GM12878 (cell line): ENCODE data around the gene MTF1. TPM values are rescaled to one million over a fixed set of nuclear protein-coding genes. Genes with fewer than 3 reads are reported as not detected.

ENCODE experiments used
- ATAC-seq: fragments of 200-7000 bp; cut with Tn5 transposase; 3 replicates; pipeline ENCODE4 v1.9.1; 2020; ENCODE audit warnings: mild to moderate bottlenecking, moderate library complexity
- BruUV-seq: library from RNA; stranded (reverse); fragments of 400-500 nt; replicated peaks from 2 replicates; lab custom pipeline; 2021; lab: Mats Ljungman, UMichigan
- CTCF ChIA-PET: fragments of 300-600 bp; sonication (Branson Sonifier 250); formaldehyde crosslinking; extraction: SDS; loops from one replicate; lab custom pipeline; 2021; ENCODE audit warnings: inconsistent platforms; lab: Yijun Ruan, JAX
- POLR2A ChIA-PET: fragments of 350-600 bp; formaldehyde crosslinking; extraction: SDS; loops from one replicate; lab custom pipeline; 2021; ENCODE audit warnings: inconsistent platforms; lab: Charles Lee
- RAD21 ChIA-PET: fragments of 300-600 bp; sonication (Branson Sonifier 250); formaldehyde crosslinking; loops from one replicate; lab custom pipeline; 2023; ENCODE audit warnings: antibody characterized with exemption; ENCODE audit not compliant: unreplicated experiment; lab: Charles Lee
- SMC1A ChIA-PET: fragments of 300-600 bp; sonication (Branson Sonifier 250); formaldehyde crosslinking; loops from one replicate; lab custom pipeline; 2023; ENCODE audit not compliant: unreplicated experiment, uncharacterized antibody; lab: Charles Lee
- DNase-seq: peaks from one replicate; pipeline ENCODE4 v3.0.0-alpha.2; 2011; ENCODE audit warnings: low read depth, low spot score
- FAIRE-seq: peaks from 3 replicates; lab custom pipeline; 2011; peaks lifted over from hg19 to GRCh38; lab: Jason Lieb, UNC
- H2AFZ ChIP-seq: 2 replicates; pipeline ENCODE4 v1.6.0; 2011; ENCODE audit warnings: low read depth, low read length, control low read depth; ENCODE audit not compliant: control insufficient read depth
- H3K27ac ChIP-seq: 2 replicates; pipeline ENCODE4 v1.5.1; 2011; ENCODE audit warnings: control low read depth; ENCODE audit not compliant: control insufficient read depth, insufficient read depth
- H3K27me3 ChIP-seq, 2 experiments: replicated peaks in 1 of 2; 2 replicates each; pipeline versions ENCODE4 v1.6.0 to v1.6.1; 2011; ENCODE audit warnings: low read length in 1 of 2; ENCODE audit not compliant: control insufficient read depth in 2 of 2, insufficient read depth in 2 of 2
- H3K36me3 ChIP-seq, 2 experiments: 2 replicates each; pipeline ENCODE4 v1.5.1; 2011; ENCODE audit warnings: low read length in 1 of 2; ENCODE audit not compliant: control insufficient read depth in 2 of 2, insufficient read depth in 2 of 2
- H3K4me1 ChIP-seq: 2 replicates; pipeline ENCODE4 v1.6.1; 2011; ENCODE audit warnings: mild to moderate bottlenecking, low read length, moderate library complexity, mixed read lengths; ENCODE audit not compliant: control insufficient read depth, insufficient read depth
- H3K4me2 ChIP-seq: 2 replicates; pipeline ENCODE4 v1.6.0; 2011; ENCODE audit warnings: control low read depth; ENCODE audit not compliant: control insufficient read depth, insufficient read depth
- H3K4me3 ChIP-seq: fragments of 200-600 bp; sonication (generic); 2 replicates; pipeline ENCODE4 v1.5.1; 2016
- H3K79me2 ChIP-seq: 2 replicates; pipeline ENCODE4 v1.6.0; 2011; ENCODE audit warnings: low read length; ENCODE audit not compliant: control insufficient read depth, insufficient read depth
- H3K9ac ChIP-seq: 2 replicates; pipeline ENCODE4 v1.8.0; 2011; ENCODE audit warnings: low read length, control low read depth, mixed read lengths; ENCODE audit not compliant: control insufficient read depth, insufficient read depth
- H3K9me3 ChIP-seq: replicated peaks from 3 replicates; pipeline ENCODE4 v1.5.1; 2011; ENCODE audit warnings: mild to moderate bottlenecking, low read length; ENCODE audit not compliant: control insufficient read depth, insufficient read depth
- H4K20me1 ChIP-seq: 2 replicates; pipeline ENCODE4 v1.6.0; 2011; ENCODE audit not compliant: control insufficient read depth, insufficient read depth
- CBFB ChIP-seq: IDR thresholded peaks from 2 replicates; pipeline ENCODE4 v1.6.1; 2016; ENCODE audit warnings: antibody characterized with exemption, low read depth
- ESRRA ChIP-seq: IDR thresholded peaks from 2 replicates; pipeline ENCODE4 v1.6.1; 2012; ENCODE audit warnings: mild to moderate bottlenecking, low read length, improper control_type of control experiment
- GABPA ChIP-seq: IDR thresholded peaks from 2 replicates; pipeline ENCODE4 v1.6.1; 2014; ENCODE audit warnings: antibody characterized with exemption, low read depth, mild to moderate bottlenecking, inconsistent platforms
- KLF5 ChIP-seq: fragments of 450-650 bp; IDR thresholded peaks from 2 replicates; pipeline ENCODE4 v1.6.1; 2014; ENCODE audit warnings: mild to moderate bottlenecking; ENCODE audit not compliant: partially characterized antibody
- NBN ChIP-seq: fragments of 450-650 bp; IDR thresholded peaks from 2 replicates; pipeline ENCODE4 v1.6.1; 2016
- RBBP5 ChIP-seq: fragments of 200-600 bp; sonication (generic); conservative IDR thresholded peaks from 2 replicates; pipeline ENCODE4 v1.6.1; 2016
- ZBED1 ChIP-seq: IDR thresholded peaks from 2 replicates; pipeline ENCODE4 v1.6.1; 2016; ENCODE audit warnings: borderline replicate concordance
- ZBTB11 ChIP-seq: fragments of 450-650 bp; formaldehyde crosslinking; IDR thresholded peaks from 2 replicates; pipeline ENCODE4 v1.5.0; 2022; ENCODE audit warnings: mild to moderate bottlenecking, missing genetic modification characterization
- ZBTB33 ChIP-seq: fragments of 450-650 bp; IDR thresholded peaks from 2 replicates; pipeline ENCODE4 v1.6.1; 2017; ENCODE audit warnings: mild to moderate bottlenecking
- ZNF622 ChIP-seq: fragments of 450-650 bp; IDR thresholded peaks from 2 replicates; pipeline ENCODE4 v1.6.1; 2017; ENCODE audit warnings: mild to moderate bottlenecking, inconsistent platforms
- WGBS: methylation state at CpG from one replicate; pipeline ENCODE4 v1.1.6; 2016; ENCODE audit warnings: low lambda C conversion rate; ENCODE audit not compliant: insufficient replicate concordance, insufficient coverage; ENCODE audit errors: missing lambda C conversion rate; 5-methylcytosine and 5-hydroxymethylcytosine counted together
- in situ Hi-C: fragments of 300-500 bp; cut with MboI; formaldehyde crosslinking; loops from 9 replicates; pipeline ENCODE4 v1.14.3; 2018; ENCODE audit warnings: mixed read lengths
- intact Hi-C: fragments of 100-400 bp; cut with micrococcal nuclease; formaldehyde crosslinking; loops from one replicate; pipeline ENCODE4 v1.14.2; 2022; ENCODE audit not compliant: unreplicated experiment
- polyA plus RNA-seq, 11 experiments: library from polyadenylated mRNA; depleted of rRNA in 4 of 11; unstranded in 6 of 11; stranded (reverse) in 5 of 11; fragments of >200 nt; fragmentation: Nextera tagmentation in 4 of 11; fragmentation: Illumina TruSeq in 1 of 11; extraction: Ambion mirVana in 4 of 11; extraction: Trizol in 1 of 11; gene quantifications; 1 replicate in 1 of 11; 2 replicates in 10 of 11; pipeline versions ENCODE4 v1.2.1 to v1.2.3, GENCODE V29; 2011 to 2016; ENCODE audit warnings: inconsistent platforms in 2 of 11, missing spikeins in 2 of 11, low read depth in 1 of 11
- total RNA-seq, 4 experiments: library from RNA; depleted of rRNA in 3 of 4; stranded (reverse); fragments of >200 nt in 3 of 4; fragmentation: Illumina TruSeq in 1 of 4; extraction: Trizol in 1 of 4; gene quantifications; 2 replicates each; pipeline versions ENCODE4 v1.2.1 to v1.2.3, GENCODE V29; 2013 to 2021
- TF ChIP-seq, protein P1 (sequence below): IDR thresholded peaks from 2 replicates; pipeline ENCODE4 v1.6.1; 2012; ENCODE audit warnings: low read length, inconsistent platforms
- TF ChIP-seq, protein P2 (sequence below): fragments of 450-650 bp; IDR thresholded peaks from 2 replicates; pipeline ENCODE4 v1.6.1; 2016; ENCODE audit warnings: mild to moderate bottlenecking

The MTF1 gene
- total and polyA plus RNA-seq, 10 of the 15 experiments (the other 5 are each of a cell fraction or from before 2014, with no cell fraction given): 2.2 to 20.4 (median 6.7) TPM

GRCh38 chr1:37862330-37862729 lies 2.9 kb upstream of the MTF1 start (continued):
- TF ChIP-seq RBBP5: no peak

- BruUV-seq: no TSS peak
- Histone ChIP-seq H3K9ac (no peak overlapping the region), H3K27me3 (no peaks in the 10 kb centered on the region), H3K79me2 (peaks cover 29% of the 10 kb centered on the region), H3K36me3 (peaks cover 9 to 24% of the 10 kb centered on the region in 2 experiments), H3K4me1 (peaks cover 14% of the 10 kb centered on the region), H3K9me3 (no peaks in the 10 kb centered on the region), H3K27ac (no peak overlapping the region), H3K4me2 (no peak overlapping the region), H3K4me3 (no peak overlapping the region), H2AFZ (no peak overlapping the region), H4K20me1 (no peaks in the 10 kb centered on the region)
- WGBS: 37% methylated on average over 4 of the region's 4 CpGs
- in situ Hi-C loops: no loop called here
- RAD21 ChIA-PET: no interaction called here
- FAIRE-seq (no peak), DNase-seq (no peak), ATAC-seq (no peak)
- intact Hi-C loops: no loop called here
- SMC1A ChIA-PET: interaction anchor here (2.7 kb wide), 1 partner anchor 53 kb away, joined by 9 read pairs; the partner anchor contains the start of genes C1orf122 and YRDC
- POLR2A ChIA-PET: interaction anchor here (0.7 kb wide), 1 partner anchor 136 kb away, joined by 3 read pairs; no protein-coding TSS in a partner anchor
- CTCF ChIA-PET: interaction anchor here (0.9 to 2.7 kb wide), 4 partner anchors 10 to 86 kb away, joined by 3 to 18 read pairs (median 6); partner anchors contain the start of gene INPP5B
- TF ChIP-seq, protein P1, sequence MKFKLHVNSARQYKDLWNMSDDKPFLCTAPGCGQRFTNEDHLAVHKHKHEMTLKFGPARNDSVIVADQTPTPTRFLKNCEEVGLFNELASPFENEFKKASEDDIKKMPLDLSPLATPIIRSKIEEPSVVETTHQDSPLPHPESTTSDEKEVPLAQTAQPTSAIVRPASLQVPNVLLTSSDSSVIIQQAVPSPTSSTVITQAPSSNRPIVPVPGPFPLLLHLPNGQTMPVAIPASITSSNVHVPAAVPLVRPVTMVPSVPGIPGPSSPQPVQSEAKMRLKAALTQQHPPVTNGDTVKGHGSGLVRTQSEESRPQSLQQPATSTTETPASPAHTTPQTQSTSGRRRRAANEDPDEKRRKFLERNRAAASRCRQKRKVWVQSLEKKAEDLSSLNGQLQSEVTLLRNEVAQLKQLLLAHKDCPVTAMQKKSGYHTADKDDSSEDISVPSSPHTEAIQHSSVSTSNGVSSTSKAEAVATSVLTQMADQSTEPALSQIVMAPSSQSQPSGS: no peak
- no peak for TF ChIP-seq NBN
- no peak for TF ChIP-seq ZBTB33
- no peak for TF ChIP-seq CBFB
- TF ChIP-seq, protein P2, sequence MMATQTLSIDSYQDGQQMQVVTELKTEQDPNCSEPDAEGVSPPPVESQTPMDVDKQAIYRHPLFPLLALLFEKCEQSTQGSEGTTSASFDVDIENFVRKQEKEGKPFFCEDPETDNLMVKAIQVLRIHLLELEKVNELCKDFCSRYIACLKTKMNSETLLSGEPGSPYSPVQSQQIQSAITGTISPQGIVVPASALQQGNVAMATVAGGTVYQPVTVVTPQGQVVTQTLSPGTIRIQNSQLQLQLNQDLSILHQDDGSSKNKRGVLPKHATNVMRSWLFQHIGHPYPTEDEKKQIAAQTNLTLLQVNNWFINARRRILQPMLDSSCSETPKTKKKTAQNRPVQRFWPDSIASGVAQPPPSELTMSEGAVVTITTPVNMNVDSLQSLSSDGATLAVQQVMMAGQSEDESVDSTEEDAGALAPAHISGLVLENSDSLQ: no peak
- TF ChIP-seq GABPA: no peak
- no peak for TF ChIP-seq ZNF622
- no peak for TF ChIP-seq ZBED1
- no peak for TF ChIP-seq KLF5
- no peak for TF ChIP-seq ZBTB11 (CRISPR knock-in tag)
- no peak for TF ChIP-seq ESRRA
Observed at GRCh38 chr1:37861151-37861550, 1.8 kb upstream of the MTF1 start.
